Astrocyte of the cerebellum (primary cell): Measurements from ENCODE around the gene RERG.

Experiments
- DNase-seq: peaks from one replicate; pipeline ENCODE4 v3.0.0-alpha.2; 2011; ENCODE audit warnings: low read depth
- H3K4me3 ChIP-seq: 2 replicates; pipeline ENCODE4 v1.5.1; 2011; ENCODE audit warnings: mild to moderate bottlenecking, low read depth, low read length, moderate library complexity
- CTCF ChIP-seq: IDR thresholded peaks from 2 replicates; pipeline ENCODE4 v1.5.1; 2012; ENCODE audit warnings: low read length, low read depth, moderate library complexity, mild to moderate bottlenecking; ENCODE audit errors: missing control alignments
- in situ Hi-C: cut with HindIII; loops from 2 replicates; pipeline ENCODE4 v1.10.0; 2017; ENCODE audit warnings: low sequenced_read_pairs

RERG gene

GRCh38 chr12:15074351-15074750, 146.9 kb downstream of the RERG start:
- in situ Hi-C loops, result no loop called here
- no peak for TF ChIP-seq CTCF
- H3K4me3 ChIP-seq, result no peak overlapping the region
- no peak for DNase-seq

- H3K4me3 ChIP-seq, result no peak overlapping the region
- TF ChIP-seq CTCF, result no peak
- DNase-seq, result no peak
- in situ Hi-C loops, result no loop called here
These were observed 162.1 kb downstream of the RERG start for GRCh38 chr12:15059123-15059522.
